Measurements from ENCODE around the gene BBS4.

The BBS4 gene

DNA sequence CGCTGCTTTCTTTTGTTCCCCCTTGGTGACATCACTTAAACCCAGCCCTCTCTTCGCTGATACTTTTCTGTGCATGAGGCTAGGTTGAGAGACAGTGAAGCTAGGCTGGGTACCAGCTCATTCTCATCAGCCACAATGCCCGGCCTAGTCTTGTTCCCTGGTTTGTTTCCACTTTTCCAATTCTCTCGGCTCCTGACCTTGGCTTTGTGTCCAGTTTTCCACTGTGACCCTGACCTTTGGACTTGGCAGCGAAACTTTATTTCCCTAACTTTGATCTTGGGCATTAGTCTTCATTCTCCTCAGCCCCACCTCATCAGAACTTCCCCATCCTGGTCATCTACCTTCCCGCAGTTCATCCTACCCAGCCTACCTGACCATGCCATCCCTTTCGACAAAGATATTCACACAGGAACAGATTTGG is 98.5 kb downstream of the BBS4 start:
- 0 out of 2 replicates have a peak, but pooled peaks cover 1% of the 10 kb centered on the region for H3K27me3 ChIP-seq
- no peak for DNase-seq
- no peaks in the 10 kb centered on the region for H3K36me3 ChIP-seq
- no peaks in the 10 kb centered on the region for H3K9me3 ChIP-seq
- no peaks in the 10 kb centered on the region for H3K4me1 ChIP-seq
- TF ChIP-seq CTCF (IDR thresholded peaks at IDR 0.05; ENCODE audit: low read depth, low read length) = no peak
- peak overlapping the region; percentile 91 for H3K4me3 ChIP-seq (ENCODE audit: low read depth, low read length)

DNA sequence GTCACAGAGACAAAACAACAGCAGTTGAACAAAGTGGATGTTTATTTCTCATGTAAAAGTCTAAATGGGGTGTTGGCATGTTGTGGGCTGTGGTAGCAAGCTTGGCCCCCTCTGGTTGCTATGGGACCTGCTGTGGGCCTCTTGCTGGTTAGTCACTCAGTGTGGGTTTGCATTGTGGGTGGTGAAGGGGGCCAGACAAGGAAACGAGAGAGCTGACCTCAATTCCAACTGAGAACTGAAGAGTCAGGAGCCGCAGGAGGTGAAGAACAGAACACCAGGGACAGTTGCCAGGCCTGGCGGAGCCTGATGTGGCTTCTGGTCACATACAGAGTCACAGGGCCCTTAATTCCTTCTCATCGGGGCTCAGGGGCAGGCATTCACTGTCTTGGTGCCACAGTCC is 99.4 kb downstream of the BBS4 start:
- no peaks in the 10 kb centered on the region for H3K4me1 ChIP-seq
- H3K9me3 ChIP-seq = no peaks in the 10 kb centered on the region
- no peak for DNase-seq
- no peak for TF ChIP-seq CTCF (IDR thresholded peaks at IDR 0.05; ENCODE audit: low read depth, low read length)
- peaks cover 6% of the 10 kb centered on the region; the same call in 1 of the 2 replicates for H3K27me3 ChIP-seq
- no peaks in the 10 kb centered on the region for H3K36me3 ChIP-seq
- H3K4me3 ChIP-seq (ENCODE audit: low read depth, low read length) = no peak overlapping the region

GRCh38 chr15:72785841-72786240 is 99.8 kb downstream of the BBS4 start:
- Histone ChIP-seq H3K36me3 (no peaks in the 10 kb centered on the region), H3K9me3 (no peaks in the 10 kb centered on the region), H3K27me3 (peaks cover 6% of the 10 kb centered on the region; the same call in 1 of the 2 replicates), H3K4me1 (no peaks in the 10 kb centered on the region), H3K4me3 (ENCODE audit: low read depth, low read length) (no peak overlapping the region)
- TF ChIP-seq CTCF (IDR thresholded peaks at IDR 0.05; ENCODE audit: low read depth, low read length) = no peak
- DNase-seq = no peak

- TF ChIP-seq CTCF (IDR thresholded peaks at IDR 0.05; ENCODE audit: low read depth, low read length) = no peak
- DNase-seq = no peak
- Histone ChIP-seq H3K27me3 (peaks cover 6% of the 10 kb centered on the region; the same call in 1 of the 2 replicates), H3K36me3 (no peaks in the 10 kb centered on the region), H3K4me1 (no peaks in the 10 kb centered on the region), H3K9me3 (no peaks in the 10 kb centered on the region), H3K4me3 (ENCODE audit: low read depth, low read length) (no peak overlapping the region)
Observed at GRCh38 chr15:72786242-72786641, 100.2 kb downstream of the BBS4 start.

- H3K4me1 ChIP-seq = no peaks in the 10 kb centered on the region
- no peak overlapping the region for H3K4me3 ChIP-seq (ENCODE audit: low read depth, low read length)
- H3K36me3 ChIP-seq = no peaks in the 10 kb centered on the region
- no peak for TF ChIP-seq CTCF (IDR thresholded peaks at IDR 0.05; ENCODE audit: low read depth, low read length)
- no peaks in the 10 kb centered on the region for H3K9me3 ChIP-seq
- DNase-seq = no peak
- peaks cover 6% of the 10 kb centered on the region; the same call in 1 of the 2 replicates for H3K27me3 ChIP-seq
Observed at GRCh38 chr15:72786676-72787345, 100.8 kb downstream of the BBS4 start.

GRCh38 chr15:72787526-72787925 is 101.5 kb downstream of the BBS4 start:
- Histone ChIP-seq H3K36me3 (no peaks in the 10 kb centered on the region), H3K9me3 (no peaks in the 10 kb centered on the region), H3K4me3 (ENCODE audit: low read depth, low read length) (no peak overlapping the region), H3K27me3 (peaks cover 6% of the 10 kb centered on the region; the same call in 1 of the 2 replicates), H3K4me1 (no peaks in the 10 kb centered on the region)
- DNase-seq = no peak
- no peak for TF ChIP-seq CTCF (IDR thresholded peaks at IDR 0.05; ENCODE audit: low read depth, low read length)

Data from BE2C (cell line).